Mesendoderm (in vitro differentiated cells): ENCODE results near the gene ENDOV.

Source experiments
- DNase-seq: peaks from one replicate; pipeline ENCODE4 v3.0.0; 2013
- H2AK5ac ChIP-seq: 2 replicates; pipeline ENCODE4 v1.6.1; 2013; ENCODE audit warnings: low read length, inconsistent platforms
- H2BK120ac ChIP-seq: 2 replicates; pipeline ENCODE4 v1.6.1; 2013; ENCODE audit warnings: low read depth, mild to moderate bottlenecking, low read length, moderate library complexity, mixed read lengths
- H2BK15ac ChIP-seq: replicated peaks from 2 replicates; pipeline ENCODE4 v1.6.1; 2013; ENCODE audit warnings: low read depth, mild to moderate bottlenecking, moderate library complexity
- H2BK5ac ChIP-seq: 2 replicates; pipeline ENCODE4 v1.6.1; 2013; ENCODE audit warnings: low read length, inconsistent platforms
- H3K18ac ChIP-seq: 2 replicates; pipeline ENCODE4 v1.6.1; 2013; ENCODE audit warnings: mild to moderate bottlenecking, low read length, mixed read lengths
- H3K23ac ChIP-seq: one replicate; pipeline ENCODE4 v1.6.1; 2013; ENCODE audit warnings: low read length
- H3K27ac ChIP-seq: 2 replicates; pipeline ENCODE4 v1.5.1; 2013; ENCODE audit warnings: low read depth, mild to moderate bottlenecking, inconsistent platforms, low read length, moderate library complexity
- H3K27me3 ChIP-seq: 2 replicates; pipeline ENCODE4 v1.6.1; 2013; ENCODE audit warnings: low read length, control low read depth, mild to moderate bottlenecking, inconsistent platforms; ENCODE audit not compliant: insufficient read depth, poor library complexity
- H3K36me3 ChIP-seq: 2 replicates; pipeline ENCODE4 v1.6.1; 2013; ENCODE audit warnings: low read length, inconsistent platforms; ENCODE audit not compliant: control insufficient read depth, insufficient read depth
- H3K4ac ChIP-seq: one replicate; pipeline ENCODE4 v1.6.1; 2013; ENCODE audit warnings: low read depth, mild to moderate bottlenecking, low read length, moderate library complexity
- H3K4me1 ChIP-seq: 2 replicates; pipeline ENCODE4 v1.6.1; 2013; ENCODE audit warnings: low read depth, low read length, inconsistent platforms; ENCODE audit not compliant: control insufficient read depth
- H3K4me2 ChIP-seq: 2 replicates; pipeline ENCODE4 v1.6.1; 2013; ENCODE audit warnings: low read length
- H3K4me3 ChIP-seq: 2 replicates; pipeline ENCODE4 v1.5.1; 2013; ENCODE audit warnings: mild to moderate bottlenecking, low read length
- H3K56ac ChIP-seq: one replicate; pipeline ENCODE4 v1.6.1; 2013; ENCODE audit warnings: low read length
- H3K79me1 ChIP-seq: 2 replicates; pipeline ENCODE4 v1.6.1; 2013; ENCODE audit warnings: low read length, inconsistent platforms
- H3K79me2 ChIP-seq: 2 replicates; pipeline ENCODE4 v1.6.1; 2013; ENCODE audit warnings: mild to moderate bottlenecking, low read length; ENCODE audit not compliant: control insufficient read depth, insufficient read depth
- H3K9ac ChIP-seq: 2 replicates; pipeline ENCODE4 v1.6.1; 2013; ENCODE audit warnings: low read length, inconsistent platforms
- H4K5ac ChIP-seq: one replicate; pipeline ENCODE4 v1.6.1; 2013; ENCODE audit warnings: low read length
- H4K8ac ChIP-seq: one replicate; pipeline ENCODE4 v1.6.1; 2013; ENCODE audit warnings: low read depth, mild to moderate bottlenecking, control low read depth, low read length, moderate library complexity
- WGBS: extraction: QIAGEN DNeasy Blood & Tissue Kit; methylation state at CpG from one replicate; pipeline ENCODE4 v1.1.7; 2013; ENCODE audit warnings: low lambda C conversion rate, missing lambda C conversion rate; ENCODE audit not compliant: insufficient coverage; ENCODE audit errors: extremely low coverage; 5-methylcytosine and 5-hydroxymethylcytosine counted together

Gene ENDOV

GRCh38 chr17:80455784-80456183 is 40.8 kb downstream of the ENDOV start:
- no peak overlapping the region for H3K18ac ChIP-seq
- H3K4me2 ChIP-seq, result no peak overlapping the region
- H3K36me3 ChIP-seq, result no peaks in the 10 kb centered on the region
- H3K27me3 ChIP-seq, result no peaks in the 10 kb centered on the region
- no peak overlapping the region for H3K4ac ChIP-seq
- no peaks in the 10 kb centered on the region for H3K79me2 ChIP-seq
- H3K23ac ChIP-seq, result no peak overlapping the region
- H4K8ac ChIP-seq, result no peak overlapping the region
- H3K56ac ChIP-seq, result no peak overlapping the region
- no peak overlapping the region for H2AK5ac ChIP-seq
- H3K79me1 ChIP-seq, result no peaks in the 10 kb centered on the region
- H2BK120ac ChIP-seq, result no peak overlapping the region
- no peak for DNase-seq
- no peak overlapping the region for H4K5ac ChIP-seq
- H3K27ac ChIP-seq, result no peak overlapping the region
- no peak overlapping the region for H2BK15ac ChIP-seq
- no peak overlapping the region for H3K4me3 ChIP-seq
- H2BK5ac ChIP-seq, result no peak overlapping the region
- H3K4me1 ChIP-seq, result peaks cover 1% of the 10 kb centered on the region
- H3K9ac ChIP-seq, result no peak overlapping the region
- no CpG with 5 or more reads among the region's 4 CpGs for WGBS

- no peak overlapping the region for H3K18ac ChIP-seq
- no peak overlapping the region for H3K4ac ChIP-seq
- no peaks in the 10 kb centered on the region for H3K79me2 ChIP-seq
- H3K36me3 ChIP-seq, result no peaks in the 10 kb centered on the region
- no peak overlapping the region for H2BK15ac ChIP-seq
- peaks cover 1% of the 10 kb centered on the region for H3K4me1 ChIP-seq
- no peaks in the 10 kb centered on the region for H3K79me1 ChIP-seq
- no peak overlapping the region for H2AK5ac ChIP-seq
- H3K27me3 ChIP-seq, result no peaks in the 10 kb centered on the region
- H2BK120ac ChIP-seq, result no peak overlapping the region
- H4K8ac ChIP-seq, result no peak overlapping the region
- no peak overlapping the region for H3K23ac ChIP-seq
- no peak overlapping the region for H2BK5ac ChIP-seq
- no peak overlapping the region for H3K27ac ChIP-seq
- no peak overlapping the region for H3K9ac ChIP-seq
- H3K4me3 ChIP-seq, result no peak overlapping the region
- WGBS, result no CpG with 5 or more reads among the region's 21 CpGs
- H4K5ac ChIP-seq, result no peak overlapping the region
- H3K56ac ChIP-seq, result no peak overlapping the region
- no peak overlapping the region for H3K4me2 ChIP-seq
- DNase-seq, result no peak
Observed at GRCh38 chr17:80456465-80457235, 41.7 kb downstream of the ENDOV start.

DNA sequence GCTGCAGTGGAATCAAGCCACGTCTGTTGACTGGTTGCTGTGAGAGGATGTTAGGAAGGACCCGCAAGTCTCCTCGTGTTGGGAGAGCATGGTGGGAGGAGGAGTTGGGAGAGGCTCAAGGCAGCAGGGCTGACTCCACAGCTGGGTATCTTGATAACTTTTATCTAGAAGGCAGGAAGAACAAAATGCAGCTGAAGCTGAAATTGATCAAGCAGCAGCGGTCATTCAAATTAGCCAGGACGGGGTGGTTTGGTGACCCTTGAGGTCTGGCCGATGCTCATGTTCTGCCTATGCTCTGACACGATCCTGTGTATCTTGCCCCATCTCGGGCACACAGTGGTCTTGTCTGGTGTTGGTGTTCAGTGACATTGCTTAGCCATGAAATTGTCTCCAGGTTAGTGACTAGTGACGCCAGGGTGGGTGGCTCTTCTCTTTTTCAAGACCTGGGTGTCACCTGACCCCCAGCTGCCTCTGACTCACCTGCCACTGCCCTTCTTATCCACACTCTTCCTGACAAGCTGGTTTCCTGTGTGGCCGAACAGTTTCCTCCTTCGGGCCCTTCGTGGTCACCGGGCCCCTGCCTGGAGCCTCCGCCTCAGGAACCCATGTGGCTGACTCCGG is 42.4 kb downstream of the ENDOV start:
- Histone ChIP-seq H4K8ac (no peak overlapping the region), H3K56ac (no peak overlapping the region), H3K4me3 (no peak overlapping the region), H4K5ac (no peak overlapping the region), H3K18ac (no peak overlapping the region), H2BK120ac (no peak overlapping the region), H3K23ac (no peak overlapping the region), H3K79me1 (no peaks in the 10 kb centered on the region), H3K4me2 (no peak overlapping the region), H2AK5ac (no peak overlapping the region), H3K9ac (no peak overlapping the region), H3K4ac (no peak overlapping the region), H3K36me3 (no peaks in the 10 kb centered on the region), H3K4me1 (peaks cover 1% of the 10 kb centered on the region), H2BK15ac (no peak overlapping the region), H3K27me3 (no peaks in the 10 kb centered on the region), H2BK5ac (no peak overlapping the region), H3K27ac (no peak overlapping the region), H3K79me2 (no peaks in the 10 kb centered on the region)
- no CpG with 5 or more reads among the region's 15 CpGs for WGBS
- no peak for DNase-seq

DNA sequence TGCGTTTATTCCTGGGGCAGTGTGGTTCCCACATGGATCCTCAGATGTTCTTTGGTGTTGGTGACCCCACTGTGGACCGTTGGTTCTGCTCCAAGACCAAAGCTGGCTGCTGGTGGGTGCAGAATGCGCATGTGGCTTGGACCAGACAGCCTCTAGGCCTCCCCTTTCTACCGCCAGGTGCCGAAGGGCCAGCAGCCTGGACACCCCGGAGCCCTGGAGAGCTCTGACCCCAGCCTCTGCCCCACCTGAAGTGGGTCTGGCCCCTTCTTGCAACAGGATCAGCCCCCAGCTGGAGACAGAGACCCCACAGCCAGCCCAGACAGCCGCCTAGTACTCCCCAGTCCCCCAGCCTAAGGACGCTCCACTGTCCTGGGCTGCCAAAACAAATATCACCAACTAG is 43.0 kb downstream of the ENDOV start:
- H3K4me1 ChIP-seq, result peaks cover 1% of the 10 kb centered on the region
- no CpG with 5 or more reads among the region's 8 CpGs for WGBS
- no peak overlapping the region for H3K4me3 ChIP-seq
- no peak overlapping the region for H3K4ac ChIP-seq
- no peak overlapping the region for H3K18ac ChIP-seq
- H3K27me3 ChIP-seq, result no peaks in the 10 kb centered on the region
- H3K23ac ChIP-seq, result no peak overlapping the region
- H3K36me3 ChIP-seq, result no peaks in the 10 kb centered on the region
- no peak overlapping the region for H2BK5ac ChIP-seq
- no peaks in the 10 kb centered on the region for H3K79me1 ChIP-seq
- DNase-seq, result no peak
- no peaks in the 10 kb centered on the region for H3K79me2 ChIP-seq
- H3K56ac ChIP-seq, result no peak overlapping the region
- no peak overlapping the region for H2AK5ac ChIP-seq
- H3K4me2 ChIP-seq, result no peak overlapping the region
- no peak overlapping the region for H3K9ac ChIP-seq
- no peak overlapping the region for H2BK15ac ChIP-seq
- H4K5ac ChIP-seq, result no peak overlapping the region
- no peak overlapping the region for H3K27ac ChIP-seq
- H4K8ac ChIP-seq, result no peak overlapping the region
- no peak overlapping the region for H2BK120ac ChIP-seq

DNA sequence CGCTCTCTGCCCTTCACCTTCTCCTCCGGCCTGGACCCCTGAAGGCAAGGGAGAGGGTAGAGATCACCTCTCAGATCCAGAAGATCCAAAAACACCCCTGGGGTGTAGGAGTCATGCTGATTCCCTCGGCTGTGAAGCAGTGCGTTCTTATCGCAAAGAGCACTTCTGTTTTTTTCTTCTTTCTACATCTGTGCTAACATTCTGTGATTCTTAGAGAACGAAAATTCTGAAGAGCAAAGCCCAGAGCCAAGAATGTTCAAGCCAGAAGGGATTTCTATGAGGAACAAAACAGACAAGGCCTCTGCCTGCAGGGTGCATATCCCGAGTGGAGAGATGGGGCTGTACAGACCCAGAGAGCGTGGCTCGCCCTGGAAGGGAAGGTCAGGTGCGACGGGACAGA is 44.3 kb downstream of the ENDOV start:
- Histone ChIP-seq H2BK5ac (no peak overlapping the region), H3K79me2 (no peaks in the 10 kb centered on the region), H3K4me1 (no peaks in the 10 kb centered on the region), H2BK120ac (no peak overlapping the region), H3K4me2 (no peak overlapping the region), H3K27ac (no peak overlapping the region), H3K27me3 (no peaks in the 10 kb centered on the region), H3K79me1 (no peaks in the 10 kb centered on the region), H3K4ac (no peak overlapping the region), H2AK5ac (no peak overlapping the region), H3K56ac (no peak overlapping the region), H3K9ac (no peak overlapping the region), H3K23ac (no peak overlapping the region), H3K18ac (no peak overlapping the region), H4K5ac (no peak overlapping the region), H3K4me3 (no peak overlapping the region), H2BK15ac (no peak overlapping the region), H3K36me3 (no peaks in the 10 kb centered on the region), H4K8ac (no peak overlapping the region)
- DNase-seq, result no peak
- WGBS, result no CpG with 5 or more reads among the region's 11 CpGs
